Left lung (tissue), 10 donors: ENCODE data around the gene RBBP5. TPM values are rescaled to one million over a fixed set of nuclear protein-coding genes. Genes with fewer than 3 reads are reported as not detected.

Experiments used
- ATAC-seq: fragments of 200-7000 bp; cut with Tn5 transposase; one replicate; pipeline ENCODE4 v1.9.1; 2020; ENCODE audit warnings: moderate library complexity
- DNase-seq, 4 donors: peaks; one replicate each; pipeline ENCODE4 v3.0.0-alpha.2; 2013 to 2020
- H3K27ac ChIP-seq, 2 donors: fragments of 200-600 bp; sonication (generic) in 1 of 2; one replicate each; pipeline versions ENCODE4 v1.5.0 to v1.8.0; 2020 to 2021
- H3K27me3 ChIP-seq, 2 donors: fragments of 200-600 bp; sonication (generic) in 1 of 2; one replicate each; pipeline versions ENCODE4 v1.5.0 to v1.8.0; 2020 to 2021
- H3K36me3 ChIP-seq, 2 donors: fragments of 200-600 bp; sonication (generic) in 1 of 2; one replicate each; pipeline versions ENCODE4 v1.5.0 to v1.8.0; 2020 to 2021
- H3K4me1 ChIP-seq, 2 donors: fragments of 200-600 bp; one replicate each; pipeline ENCODE4 v1.8.0; 2021
- H3K4me3 ChIP-seq, 2 donors: fragments of 200-600 bp; sonication (generic) in 1 of 2; one replicate each; pipeline versions ENCODE4 v1.5.0 to v1.8.0; 2020 to 2021; ENCODE audit warnings: mild to moderate bottlenecking in 1 of 2
- H3K9me3 ChIP-seq, 2 donors: fragments of 200-600 bp; sonication (generic) in 1 of 2; one replicate each; pipeline versions ENCODE4 v1.5.0 to v1.8.0; 2020 to 2021
- CTCF ChIP-seq, 2 donors: fragments of 200-600 bp; sonication (generic) in 1 of 2; IDR thresholded peaks; one replicate each; pipeline versions ENCODE4 v1.5.0 to v1.8.0; 2021; ENCODE audit warnings: antibody characterized with exemption in 2 of 2
- intact Hi-C, 2 donors: fragments of 100-400 bp; cut with DNase I; formaldehyde crosslinking; loops; one replicate each; pipeline versions ENCODE4 v1.11.2 to v1.14.2; 2022
- polyA plus RNA-seq, 6 donors: library from polyadenylated mRNA; unstranded; fragments of 120-200 nt; gene quantifications; one replicate each; pipeline ENCODE4 v1.2.1, GENCODE V29; 2013; ENCODE audit not compliant: insufficient read length in 6 of 6
- total RNA-seq, 2 donors: library from RNA; stranded (reverse); fragmentation: NEBNext Ultra II Directional; extraction: Animal tissue kit (Norgen Biotek cat#: 25700); gene quantifications; one replicate each; pipeline ENCODE4 v1.2.1, GENCODE V29; 2021
- donor health status: DM: no; HTN: yes; CAD: no.
- donor health status: DM: no; HTN: no; CAD: no.

Gene RBBP5
- total and polyA plus RNA-seq, 8 donors, result 14.9 to 21.3 (median 20.2) TPM

GRCh38 chr1:205152505-205152904 lies 30.7 kb upstream of the RBBP5 start:
- DNase-seq (no peak), ATAC-seq (no peak)
- H3K36me3 ChIP-seq, result peaks cover 0 to 90% of the 10 kb centered on the region in 2 donors
- no peaks in the 10 kb centered on the region for H3K27me3 ChIP-seq
- no peak overlapping the region for H3K4me3 ChIP-seq
- no peak for TF ChIP-seq CTCF (IDR thresholded peaks at IDR 0.05)
- intact Hi-C loops, result no loop called here
- H3K27ac ChIP-seq, result no peak overlapping the region
- no peaks in the 10 kb centered on the region for H3K4me1 ChIP-seq
- H3K9me3 ChIP-seq, result peaks cover 0 to 14% of the 10 kb centered on the region in 2 donors

GRCh38 chr1:205150651-205151428 lies 29.1 kb upstream of the RBBP5 start:
- ATAC-seq, result no peak
- peaks cover 0 to 90% of the 10 kb centered on the region in 2 donors for H3K36me3 ChIP-seq
- no peak for TF ChIP-seq CTCF (IDR thresholded peaks at IDR 0.05)

GRCh38 chr1:205147191-205147835 lies 25.5 kb upstream of the RBBP5 start:
- intact Hi-C loops, result no loop called here
- Histone ChIP-seq H3K36me3 (peaks cover 0 to 60% of the 10 kb centered on the region in 2 donors), H3K27me3 (no peaks in the 10 kb centered on the region)

More at GRCh38 chr1:205150651-205151428, 29.1 kb upstream of the RBBP5 start:
- intact Hi-C loops, result no loop called here
- no peaks in the 10 kb centered on the region for H3K4me1 ChIP-seq
- H3K4me3 ChIP-seq, result no peak overlapping the region
- no peak for DNase-seq
- H3K27ac ChIP-seq, result no peak overlapping the region
- no peaks in the 10 kb centered on the region for H3K27me3 ChIP-seq
- peaks cover 0 to 3% of the 10 kb centered on the region in 2 donors for H3K9me3 ChIP-seq

GRCh38 chr1:205144751-205145150 lies 23.0 kb upstream of the RBBP5 start:
- Histone ChIP-seq H3K4me1 (peaks cover 0 to 8% of the 10 kb centered on the region in 2 donors), H3K36me3 (peaks cover 0 to 42% of the 10 kb centered on the region in 2 donors), H3K9me3 (no peaks in the 10 kb centered on the region), H3K4me3 (no peak overlapping the region), H3K27me3 (no peaks in the 10 kb centered on the region), H3K27ac (peak overlapping the region in 1 of 2 donors; percentile 4)
- intact Hi-C loops, result no loop called here
- no peak for TF ChIP-seq CTCF (IDR thresholded peaks at IDR 0.05)
- ATAC-seq (peak; percentile 48), DNase-seq (peak in 1 of 4 donors; percentile 4)

More at GRCh38 chr1:205147191-205147835, 25.5 kb upstream of the RBBP5 start:
- DNase-seq (no peak), ATAC-seq (no peak)
- TF ChIP-seq CTCF (IDR thresholded peaks at IDR 0.05), result no peak
- Histone ChIP-seq H3K27ac (no peak overlapping the region), H3K9me3 (no peaks in the 10 kb centered on the region), H3K4me1 (no peaks in the 10 kb centered on the region), H3K4me3 (no peak overlapping the region)

GRCh38 chr1:205144046-205144720 lies 22.4 kb upstream of the RBBP5 start:
- H3K36me3 ChIP-seq, result peaks cover 0 to 38% of the 10 kb centered on the region in 2 donors
- no peak for DNase-seq
- no peaks in the 10 kb centered on the region for H3K9me3 ChIP-seq
- ATAC-seq, result no peak
- H3K4me1 ChIP-seq, result peaks cover 0 to 8% of the 10 kb centered on the region in 2 donors
- no peaks in the 10 kb centered on the region for H3K27me3 ChIP-seq
- no peak for TF ChIP-seq CTCF (IDR thresholded peaks at IDR 0.05)
- intact Hi-C loops, result no loop called here
- H3K27ac ChIP-seq, result no peak overlapping the region
- no peak overlapping the region for H3K4me3 ChIP-seq
